Measurements from ENCODE around the gene HACD1.

DNA sequence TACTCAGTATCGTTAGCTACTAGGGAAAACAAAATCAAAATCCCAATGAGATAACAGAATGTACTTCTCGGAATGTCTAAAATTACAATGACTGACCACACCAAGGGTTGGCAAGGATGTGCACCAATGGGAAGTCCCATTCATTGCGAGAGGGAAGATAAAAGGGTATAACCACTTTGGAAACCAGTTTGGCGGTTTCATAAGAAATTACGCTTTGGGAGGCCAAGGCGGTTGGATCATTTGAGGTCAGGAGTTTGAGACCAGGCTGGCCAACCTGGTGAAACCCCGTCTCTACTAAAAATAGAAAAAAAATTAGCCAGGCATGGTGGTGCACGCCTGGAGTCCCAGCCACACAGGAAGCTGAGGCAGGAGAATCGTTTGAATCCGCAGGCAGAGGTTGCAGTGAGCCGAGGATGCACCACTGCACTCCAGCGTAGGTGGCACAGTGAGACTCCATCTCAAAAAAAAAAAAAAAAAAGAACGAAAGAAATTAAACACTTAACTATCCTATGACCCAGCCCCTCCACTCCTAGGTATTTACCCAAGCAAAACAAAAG lies 7.6 kb downstream of the HACD1 start:
- TF ChIP-seq, protein P1, sequence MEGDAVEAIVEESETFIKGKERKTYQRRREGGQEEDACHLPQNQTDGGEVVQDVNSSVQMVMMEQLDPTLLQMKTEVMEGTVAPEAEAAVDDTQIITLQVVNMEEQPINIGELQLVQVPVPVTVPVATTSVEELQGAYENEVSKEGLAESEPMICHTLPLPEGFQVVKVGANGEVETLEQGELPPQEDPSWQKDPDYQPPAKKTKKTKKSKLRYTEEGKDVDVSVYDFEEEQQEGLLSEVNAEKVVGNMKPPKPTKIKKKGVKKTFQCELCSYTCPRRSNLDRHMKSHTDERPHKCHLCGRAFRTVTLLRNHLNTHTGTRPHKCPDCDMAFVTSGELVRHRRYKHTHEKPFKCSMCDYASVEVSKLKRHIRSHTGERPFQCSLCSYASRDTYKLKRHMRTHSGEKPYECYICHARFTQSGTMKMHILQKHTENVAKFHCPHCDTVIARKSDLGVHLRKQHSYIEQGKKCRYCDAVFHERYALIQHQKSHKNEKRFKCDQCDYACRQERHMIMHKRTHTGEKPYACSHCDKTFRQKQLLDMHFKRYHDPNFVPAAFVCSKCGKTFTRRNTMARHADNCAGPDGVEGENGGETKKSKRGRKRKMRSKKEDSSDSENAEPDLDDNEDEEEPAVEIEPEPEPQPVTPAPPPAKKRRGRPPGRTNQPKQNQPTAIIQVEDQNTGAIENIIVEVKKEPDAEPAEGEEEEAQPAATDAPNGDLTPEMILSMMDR (IDR thresholded peaks at IDR 0.05; ENCODE audit: poor library complexity, severe bottlenecking), result no peak
- TF ChIP-seq EZH2 (IDR thresholded peaks at IDR 0.05; ENCODE audit: borderline replicate concordance, insufficient read depth, low read length, poor library complexity, severe bottlenecking) (no peak), POLR2AphosphoS5 (IDR thresholded peaks at IDR 0.05) (no peak), EP300 (conservative IDR thresholded peaks at IDR 0.05; ENCODE audit: poor library complexity, severe bottlenecking) (no peak), MXI1 (conservative IDR thresholded peaks at IDR 0.05; ENCODE audit: poor library complexity, severe bottlenecking) (no peak)
